Urothelium cell line (cell line): ENCODE results near the gene PSG6.
A peak's percentile ranks its signal among the peaks of the same experiment; 100 is the strongest.
"Not testable (repeated sequence)": the region's sequence is repeated elsewhere in the genome, so short reads cannot be mapped to it uniquely, and the experiment has no call there.

Experiments used
- DNase-seq: peaks from one replicate; pipeline ENCODE4 v3.0.0; 2011; ENCODE audit warnings: low spot score, mixed read lengths
- FAIRE-seq: peaks from 2 replicates; lab custom pipeline; 2011; peaks lifted over from hg19 to GRCh38; lab: Jason Lieb, UNC

Gene PSG6

GRCh38 chr19:42917634-42918033 is at the start of gene PSG6:
Gene PSG6, minus strand, starts transcription at chr19:42917894. Its CDS starts 102 bp downstream, at chr19:42917792.
- DNase-seq, FAIRE-seq: not testable (repeated sequence)

GRCh38 chr19:42965176-42965575 is 47.5 kb upstream of the PSG6 start:
- no peak for FAIRE-seq
- DNase-seq: peak; percentile 28

- no peak for FAIRE-seq
Observed at GRCh38 chr19:42961119-42961518, 43.4 kb upstream of the PSG6 start.

DNA sequence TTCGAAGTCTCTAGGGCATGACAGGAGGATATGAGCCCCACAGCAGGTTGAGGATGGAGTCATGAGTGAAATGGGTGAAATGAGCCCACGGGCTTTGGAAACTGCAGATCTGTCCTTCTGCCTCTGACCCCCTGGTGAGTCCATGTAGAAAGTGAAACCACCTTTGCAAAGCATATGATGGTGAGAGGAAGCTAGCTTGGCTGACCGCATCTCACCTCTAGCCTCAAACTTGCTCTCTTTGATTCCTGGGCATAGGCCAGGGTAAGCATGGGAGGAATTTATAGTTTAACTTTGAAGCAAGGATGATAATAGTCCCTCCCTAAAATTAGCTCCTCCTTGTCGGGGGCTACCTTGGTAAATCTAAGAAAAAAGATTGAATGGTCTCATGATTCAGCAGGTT is 34.4 kb upstream of the PSG6 start:
- DNase-seq, FAIRE-seq: not testable (repeated sequence)

More at GRCh38 chr19:42961119-42961518, 43.4 kb upstream of the PSG6 start:
- DNase-seq: no peak

DNA sequence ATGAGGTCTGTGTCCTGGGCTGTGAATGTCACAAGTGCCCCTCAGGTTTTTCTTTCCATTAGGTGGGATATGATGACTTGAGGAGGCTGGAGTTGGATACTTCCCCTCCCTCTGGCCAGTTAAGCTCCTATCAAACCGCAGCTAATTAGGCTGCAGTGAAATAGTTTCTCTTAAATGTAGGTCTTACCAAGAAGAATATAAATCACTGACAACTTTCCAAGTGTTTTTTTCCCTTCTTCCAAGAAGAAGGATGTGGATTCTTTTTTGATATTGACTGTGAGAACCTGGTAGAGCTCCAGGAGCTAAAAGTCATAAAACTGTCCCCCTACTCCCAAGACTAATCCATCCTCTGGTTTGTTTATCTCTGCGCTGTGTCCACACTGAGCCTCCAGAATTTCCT is 33.8 kb upstream of the PSG6 start:
- FAIRE-seq, DNase-seq: not testable (repeated sequence)

GRCh38 chr19:42942187-42942789 is 24.6 kb upstream of the PSG6 start:
- FAIRE-seq: no peak
- DNase-seq: no peak

DNA sequence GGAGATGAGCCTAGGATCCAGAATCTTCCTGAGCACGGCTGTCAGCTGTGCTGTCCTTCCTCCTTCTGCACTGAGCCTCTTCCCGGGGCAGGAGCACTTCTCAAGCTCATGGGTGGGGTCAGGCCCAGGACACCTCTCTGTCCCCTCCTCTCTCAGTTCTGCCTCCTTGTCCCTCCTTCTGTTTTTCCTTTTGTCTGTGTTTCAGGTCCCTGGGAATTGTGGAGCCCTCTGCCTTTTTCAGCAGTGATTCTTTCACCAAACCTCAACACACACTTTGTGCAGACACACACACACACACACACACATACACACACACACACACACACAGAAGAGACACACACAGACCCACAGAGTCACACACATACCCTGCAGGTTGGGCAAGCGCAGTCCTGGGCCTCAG is 19.4 kb upstream of the PSG6 start, which contains the start of gene PSG7:
PSG7 (minus strand) TSS at position 101 of the 400 bp plus-strand sequence. CDS start 131 bp downstream, outside the sequence.
- not testable (repeated sequence) for DNase-seq, FAIRE-seq

DNA sequence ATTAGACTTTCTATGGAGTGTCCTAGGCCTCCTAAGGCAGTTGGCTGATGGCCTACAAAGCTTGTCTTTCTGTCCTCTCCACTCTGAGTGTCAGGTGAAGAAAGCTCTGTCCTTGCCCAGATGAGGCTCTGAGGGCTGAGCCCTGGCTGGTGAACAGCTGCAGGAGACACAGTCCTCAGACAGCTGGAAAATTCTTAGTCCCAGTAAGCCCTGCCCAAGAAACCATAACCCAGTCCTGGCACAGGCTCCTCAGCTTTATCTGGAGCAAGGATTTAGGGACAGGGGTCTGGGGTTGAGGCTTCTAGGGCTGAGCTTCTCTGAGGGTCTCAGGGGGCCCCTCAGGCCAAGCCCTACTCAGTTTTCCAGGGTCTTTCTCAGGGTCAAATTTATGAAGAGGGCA is 17.0 kb upstream of the PSG6 start:
- not testable (repeated sequence) for DNase-seq, FAIRE-seq

- not testable (repeated sequence) for FAIRE-seq, DNase-seq
Observed at GRCh38 chr19:42934183-42934582, 16.5 kb upstream of the PSG6 start.

DNA sequence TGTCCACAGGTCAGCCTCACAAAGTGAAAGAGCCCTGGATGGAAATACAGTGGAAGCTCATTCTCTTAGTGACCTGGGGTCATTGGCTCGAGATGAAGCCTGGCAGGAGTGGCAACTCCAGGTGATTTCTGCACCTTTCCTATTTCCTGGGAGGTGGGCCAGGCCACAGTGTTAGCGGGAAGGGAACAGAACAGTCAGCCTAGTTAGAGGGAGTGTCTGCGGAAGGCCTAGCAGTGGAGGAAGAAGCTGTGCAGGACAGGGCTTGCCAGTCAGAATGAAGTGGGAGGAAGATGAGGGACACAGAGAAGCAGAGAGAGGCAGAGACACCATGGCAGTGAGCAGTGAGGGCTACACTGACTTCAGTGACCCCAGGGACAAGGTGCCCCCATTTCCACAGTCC is 15.7 kb upstream of the PSG6 start:
- FAIRE-seq, DNase-seq: not testable (repeated sequence)

DNA sequence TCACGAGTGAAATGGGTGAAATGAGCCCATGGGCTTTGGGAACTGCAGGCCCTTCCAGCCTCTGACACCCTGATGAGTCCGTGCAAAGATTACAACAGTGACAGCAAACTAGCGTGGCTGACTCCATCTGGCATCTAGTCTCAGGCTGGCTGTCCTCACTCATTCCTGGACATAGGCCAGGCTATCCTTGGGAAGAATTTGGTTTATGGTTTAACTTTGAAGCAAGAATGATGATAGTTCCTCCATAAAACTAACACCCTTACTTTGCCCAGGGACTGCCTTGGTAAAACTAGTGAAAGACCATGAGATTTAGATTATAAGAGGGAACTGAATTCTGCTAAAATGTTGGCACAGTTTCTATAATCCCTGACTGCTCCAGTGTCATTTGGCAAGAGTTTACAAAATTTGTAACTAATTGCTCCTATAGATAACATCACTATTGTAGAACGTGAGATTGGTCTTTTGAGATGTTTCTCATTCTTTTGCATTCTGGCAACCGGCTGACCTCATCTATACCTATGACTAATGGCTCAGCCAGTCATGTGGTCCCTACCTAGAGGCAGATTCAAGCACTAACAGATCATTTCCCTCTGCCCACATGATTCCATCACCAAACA is 14.9 kb upstream of the PSG6 start:
- peak; percentile 11 for DNase-seq
- not testable (repeated sequence) for FAIRE-seq

GRCh38 chr19:42930214-42930613 is 12.5 kb upstream of the PSG6 start:
- not testable (repeated sequence) for FAIRE-seq, DNase-seq

GRCh38 chr19:42928896-42929295 is 11.2 kb upstream of the PSG6 start:
- FAIRE-seq (no peak), DNase-seq (no peak)

DNA sequence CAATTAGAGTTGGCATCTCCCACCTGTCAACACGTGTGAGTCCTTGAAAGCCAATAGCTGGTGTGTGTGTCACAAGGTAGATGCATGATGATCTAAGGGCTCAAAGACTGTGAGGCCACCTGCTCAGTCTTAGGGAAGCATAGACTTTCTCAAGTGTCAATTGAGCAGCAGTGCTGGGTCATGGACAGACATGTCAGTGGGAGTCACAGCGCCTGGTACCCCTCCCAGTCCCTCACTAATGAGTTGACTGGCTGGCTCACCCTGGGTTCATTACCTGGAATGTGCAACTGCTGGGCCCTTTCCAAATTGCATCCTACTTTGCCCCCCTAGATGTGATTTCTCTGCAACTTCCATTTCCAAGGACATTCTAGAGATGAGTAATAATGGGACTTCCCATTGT is 9.1 kb upstream of the PSG6 start:
- no peak for FAIRE-seq
- DNase-seq: no peak

DNA sequence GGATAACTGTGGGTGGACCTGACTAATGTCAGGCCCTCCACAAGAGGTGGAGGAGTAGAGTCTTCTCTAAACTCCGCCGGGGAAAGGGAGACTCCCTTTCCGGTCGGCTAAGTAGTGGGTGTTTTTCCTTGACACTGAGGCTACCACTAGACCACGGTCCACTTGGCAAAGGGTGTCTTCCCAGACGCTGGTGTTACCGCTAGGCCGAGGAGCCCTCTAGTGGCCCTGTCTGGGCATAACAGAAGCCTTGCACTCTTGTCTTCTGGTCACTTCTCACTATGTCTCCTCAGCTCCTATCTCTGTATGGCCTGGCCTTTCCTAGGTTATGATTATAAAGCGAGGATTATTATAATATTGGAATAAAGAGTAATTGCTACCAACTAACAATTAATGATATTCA is 5.4 kb upstream of the PSG6 start:
- DNase-seq: peak; percentile 42
- not testable (repeated sequence) for FAIRE-seq

DNA sequence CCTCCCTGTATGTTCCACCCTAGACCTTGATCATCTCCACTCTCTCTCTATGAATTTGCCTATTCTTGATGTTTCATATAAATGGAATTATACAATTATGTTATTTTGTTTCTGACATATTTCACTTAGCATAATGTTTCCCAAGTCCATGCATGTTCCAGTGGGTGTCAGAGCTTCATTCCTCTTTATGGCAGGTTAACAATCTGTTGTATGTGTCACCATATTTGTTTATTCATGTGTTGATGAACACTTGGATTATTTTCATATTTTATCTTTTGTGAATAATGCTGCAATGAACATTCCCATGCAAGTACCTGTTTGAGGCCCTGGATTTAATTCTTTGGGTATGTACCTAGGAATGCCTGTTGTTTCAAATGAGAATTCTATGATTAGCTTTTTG is 3.3 kb upstream of the PSG6 start:
- not testable (repeated sequence) for DNase-seq, FAIRE-seq

DNA sequence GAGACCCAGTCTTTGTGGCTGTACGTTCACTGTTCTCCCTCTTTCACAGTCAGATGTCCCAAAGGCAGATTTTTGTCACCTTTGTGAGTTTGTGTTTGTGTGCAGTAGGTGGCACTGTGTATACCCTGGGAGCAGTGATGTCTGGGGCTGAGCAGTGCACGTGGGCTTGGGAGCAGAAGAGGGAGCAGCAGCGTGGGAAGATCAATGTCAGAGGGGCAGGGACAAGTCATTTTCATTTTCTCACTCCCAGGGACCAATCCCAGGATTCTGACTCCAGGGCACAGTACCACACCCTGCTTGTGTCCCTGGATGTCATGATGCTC is 2.0 kb upstream of the PSG6 start:
- no peak for FAIRE-seq

GRCh38 chr19:42919070-42919756 is 1.5 kb upstream of the PSG6 start:
- DNase-seq: peak; percentile 9
- FAIRE-seq: not testable (repeated sequence)

More for the DNA sequence above, 2.0 kb upstream of the PSG6 start:
- DNase-seq: peak; percentile 5

GRCh38 chr19:42918377-42919069 is 829 bp upstream of the PSG6 start:
- not testable (repeated sequence) for DNase-seq, FAIRE-seq

DNA sequence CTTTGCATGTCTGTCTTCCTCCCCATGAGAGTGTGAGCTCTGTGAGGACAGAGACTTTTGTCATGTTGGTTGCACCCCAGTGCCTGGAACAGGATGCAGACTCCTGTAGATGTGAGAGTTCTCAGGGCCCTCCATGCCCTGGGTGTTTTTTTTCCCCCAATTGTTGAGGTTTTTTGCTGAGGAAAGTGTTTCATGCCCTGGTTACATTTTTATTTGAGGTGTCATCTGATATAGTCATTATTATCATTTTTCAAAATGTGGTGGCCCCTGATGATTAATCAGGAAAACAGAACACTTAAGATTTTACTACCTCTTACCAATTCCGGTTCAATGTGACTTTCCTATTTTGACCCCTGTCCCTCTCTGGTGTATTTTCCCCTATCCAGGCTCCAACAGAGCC is 763 bp downstream of the PSG6 start:
- FAIRE-seq, DNase-seq: not testable (repeated sequence)

GRCh38 chr19:42913516-42913915 is 4.2 kb downstream of the PSG6 start:
- not testable (repeated sequence) for FAIRE-seq, DNase-seq
